Urinary bladder (tissue), 4 donors: ENCODE results near the gene GSG1L. TPM values are rescaled to one million over a fixed set of nuclear protein-coding genes. Genes with fewer than 3 reads are reported as not detected.

Source experiments
- DNase-seq: peaks from one replicate; pipeline ENCODE4 v3.0.0-alpha.2; 2015; ENCODE audit errors: extremely low spot score
- H3K27ac ChIP-seq: one replicate; pipeline ENCODE4 v1.5.1; 2013; ENCODE audit warnings: low read depth, mild to moderate bottlenecking, moderate library complexity
- H3K36me3 ChIP-seq: one replicate; pipeline ENCODE4 v1.6.1; 2013; ENCODE audit warnings: mild to moderate bottlenecking, moderate library complexity; ENCODE audit not compliant: insufficient read depth
- H3K4me1 ChIP-seq: one replicate; pipeline ENCODE4 v1.6.1; 2013; ENCODE audit warnings: mild to moderate bottlenecking, moderate library complexity; ENCODE audit not compliant: insufficient read depth
- H3K4me3 ChIP-seq: one replicate; pipeline ENCODE4 v1.5.1; 2013; ENCODE audit warnings: low read depth, low read length
- WGBS: extraction: QIAGEN DNeasy Blood & Tissue Kit; methylation state at CpG from one replicate; pipeline ENCODE4 v1.1.7; 2013; 5-methylcytosine and 5-hydroxymethylcytosine counted together
- polyA plus RNA-seq: library from polyadenylated mRNA; stranded (reverse); fragments of 200-250 nt; gene quantifications from one replicate; pipeline ENCODE4 v1.2.3, GENCODE V29; 2013
- total RNA-seq: library from RNA; depleted of rRNA; stranded (reverse); fragments of >200 nt; gene quantifications from one replicate; pipeline ENCODE4 v1.2.3, GENCODE V29; 2014
- donor health status: healthy with polysubstance abuse.
- donor health status: healthy.

Gene GSG1L
- total and polyA plus RNA-seq, 2 donors, result 0.53 to 1.7 TPM

GRCh38 chr16:28100810-28101532 is 37.5 kb upstream of the GSG1L start:
- no peak overlapping the region for H3K27ac ChIP-seq
- no peak for DNase-seq
- H3K36me3 ChIP-seq, result peaks cover 9% of the 10 kb centered on the region
- H3K4me3 ChIP-seq, result no peak overlapping the region
- WGBS, result 93% methylated on average over 14 of the region's 14 CpGs
- H3K4me1 ChIP-seq, result no peaks in the 10 kb centered on the region

- no peak for DNase-seq
- Histone ChIP-seq H3K4me3 (no peak overlapping the region), H3K4me1 (no peaks in the 10 kb centered on the region), H3K27ac (no peak overlapping the region), H3K36me3 (peaks cover 9% of the 10 kb centered on the region)
- 94% methylated on average over 20 of the region's 20 CpGs for WGBS
These were observed 35.7 kb upstream of the GSG1L start for GRCh38 chr16:28098959-28099945.

- H3K27ac ChIP-seq, result no peak overlapping the region
- peaks cover 9% of the 10 kb centered on the region for H3K36me3 ChIP-seq
- DNase-seq, result no peak
- WGBS, result 93% methylated on average over 21 of the region's 21 CpGs
- no peaks in the 10 kb centered on the region for H3K4me1 ChIP-seq
- H3K4me3 ChIP-seq, result no peak overlapping the region
These were observed 34.9 kb upstream of the GSG1L start for GRCh38 chr16:28098171-28098958.

- Histone ChIP-seq H3K27ac (no peak overlapping the region), H3K4me3 (no peak overlapping the region), H3K36me3 (peaks cover 7% of the 10 kb centered on the region), H3K4me1 (no peaks in the 10 kb centered on the region)
- 77% methylated on average over 17 of the region's 17 CpGs for WGBS
- no peak for DNase-seq
These were observed 33.7 kb upstream of the GSG1L start for GRCh38 chr16:28096983-28097899.

- DNase-seq, result no peak
- Histone ChIP-seq H3K4me1 (no peaks in the 10 kb centered on the region), H3K4me3 (no peak overlapping the region), H3K27ac (no peak overlapping the region), H3K36me3 (no peaks in the 10 kb centered on the region)
- WGBS, result 78% methylated on average over 5 of the region's 5 CpGs
These were observed 29.8 kb upstream of the GSG1L start for GRCh38 chr16:28093385-28093725.

GRCh38 chr16:28092721-28093384 is 29.3 kb upstream of the GSG1L start:
- Histone ChIP-seq H3K27ac (no peak overlapping the region), H3K4me3 (no peak overlapping the region), H3K4me1 (no peaks in the 10 kb centered on the region), H3K36me3 (no peaks in the 10 kb centered on the region)
- 77% methylated on average over 17 of the region's 17 CpGs for WGBS
- DNase-seq, result no peak

- 84% methylated on average over 12 of the region's 12 CpGs for WGBS
- H3K27ac ChIP-seq, result no peak overlapping the region
- DNase-seq, result no peak
- H3K4me1 ChIP-seq, result no peaks in the 10 kb centered on the region
- H3K36me3 ChIP-seq, result no peaks in the 10 kb centered on the region
- no peak overlapping the region for H3K4me3 ChIP-seq
These were observed 28.1 kb upstream of the GSG1L start for GRCh38 chr16:28091656-28092055.

- no peak for DNase-seq
- H3K27ac ChIP-seq, result no peak overlapping the region
- WGBS, result 72% methylated on average over 19 of the region's 19 CpGs
- H3K36me3 ChIP-seq, result no peaks in the 10 kb centered on the region
- H3K4me3 ChIP-seq, result no peak overlapping the region
- H3K4me1 ChIP-seq, result no peaks in the 10 kb centered on the region
These were observed 27.3 kb upstream of the GSG1L start for GRCh38 chr16:28090646-28091377.

GRCh38 chr16:28089992-28090365 is 26.5 kb upstream of the GSG1L start:
- Histone ChIP-seq H3K36me3 (no peaks in the 10 kb centered on the region), H3K4me3 (no peak overlapping the region), H3K27ac (no peak overlapping the region), H3K4me1 (no peaks in the 10 kb centered on the region)
- no peak for DNase-seq
- WGBS, result 87% methylated on average over 7 of the region's 7 CpGs

- Histone ChIP-seq H3K4me1 (no peaks in the 10 kb centered on the region), H3K36me3 (no peaks in the 10 kb centered on the region), H3K4me3 (no peak overlapping the region), H3K27ac (no peak overlapping the region)
- DNase-seq, result no peak
- 98% methylated on average over 3 of the region's 3 CpGs for WGBS
These were observed 25.9 kb upstream of the GSG1L start for GRCh38 chr16:28089205-28089991.

GRCh38 chr16:28087675-28088300 is 24.3 kb upstream of the GSG1L start:
- H3K4me1 ChIP-seq, result no peaks in the 10 kb centered on the region
- no peaks in the 10 kb centered on the region for H3K36me3 ChIP-seq
- WGBS, result 90% methylated on average over 7 of the region's 7 CpGs
- no peak for DNase-seq
- no peak overlapping the region for H3K4me3 ChIP-seq
- no peak overlapping the region for H3K27ac ChIP-seq
